Mesodermal cell (in vitro differentiated cells): Measurements from ENCODE around the gene PTPRG.

Source experiments
- H3K27ac ChIP-seq: 2 replicates; pipeline ENCODE4 v1.7.0; 2013; ENCODE audit warnings: mild to moderate bottlenecking, low read depth, low read length, moderate library complexity; ENCODE audit not compliant: severe bottlenecking
- H3K36me3 ChIP-seq: 2 replicates; pipeline ENCODE4 v1.7.1; 2013; ENCODE audit warnings: mild to moderate bottlenecking, low read length, moderate library complexity; ENCODE audit not compliant: control insufficient read depth, insufficient read depth
- H3K4me1 ChIP-seq: one replicate; pipeline ENCODE4 v1.7.1; 2013; ENCODE audit warnings: mild to moderate bottlenecking, low read length; ENCODE audit not compliant: insufficient read depth, control insufficient read depth, poor library complexity, severe bottlenecking
- H3K4me3 ChIP-seq: 2 replicates; pipeline ENCODE4 v1.7.0; 2013; ENCODE audit warnings: low read length, control low read depth, mild to moderate bottlenecking; ENCODE audit not compliant: insufficient read depth, poor library complexity, severe bottlenecking; ENCODE audit errors: extremely low read depth
- H3K9me3 ChIP-seq: 2 replicates; pipeline ENCODE4 v1.7.1; 2013; ENCODE audit warnings: mild to moderate bottlenecking, low read length, moderate library complexity; ENCODE audit not compliant: control insufficient read depth
- WGBS, 2 experiments: methylation state at CpG; one replicate each; pipeline ENCODE4 v1.1.5; 2013; ENCODE audit warnings: missing lambda C conversion rate in 2 of 2; ENCODE audit not compliant: insufficient coverage in 2 of 2; 5-methylcytosine and 5-hydroxymethylcytosine counted together

The PTPRG gene

DNA sequence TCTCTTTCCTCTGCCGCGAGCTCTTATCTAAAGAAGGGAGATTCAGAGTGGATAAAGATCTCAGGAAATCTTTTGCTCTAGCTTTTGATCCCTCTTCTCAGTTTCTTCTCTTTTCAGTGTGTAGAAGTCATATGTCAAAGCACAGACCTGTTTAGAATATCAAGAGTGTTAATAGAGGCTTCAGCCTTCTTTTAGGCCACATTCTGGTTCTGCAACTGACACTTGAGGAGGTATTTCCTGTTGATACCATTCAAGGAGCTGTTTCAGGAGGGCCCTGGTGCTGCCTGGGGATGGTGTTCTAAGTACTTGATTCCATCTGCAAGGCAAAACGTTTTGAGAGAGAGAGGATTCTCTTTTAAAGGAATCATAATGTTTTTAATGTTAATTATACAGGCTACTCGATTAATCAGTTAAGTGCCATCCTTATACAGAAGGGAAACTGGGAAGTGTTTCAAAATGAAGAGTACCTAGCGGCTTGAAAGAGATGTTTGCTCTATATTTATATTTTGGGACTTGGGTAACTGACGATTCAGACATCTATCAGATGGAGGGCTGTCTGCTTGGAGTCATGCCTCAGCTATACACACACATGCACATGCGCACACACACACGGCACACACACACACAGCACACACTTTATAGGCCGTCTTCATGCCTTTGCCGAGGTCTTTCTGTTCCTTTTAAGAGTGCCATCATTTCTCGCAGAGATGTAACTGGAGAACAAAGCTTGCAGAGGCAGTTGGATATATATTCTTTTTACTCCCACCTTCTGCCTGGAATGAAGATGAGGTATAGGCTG, 313.9 kb downstream of the PTPRG start:
- peaks cover 50% of the 10 kb centered on the region for H3K4me1 ChIP-seq
- WGBS, 2 experiments: 53 to 90% methylated on average over 2 to 3 of the region's 11 CpGs
- H3K4me3 ChIP-seq: no peak overlapping the region
- H3K27ac ChIP-seq: peak overlapping the region; percentile 69
- no peaks in the 10 kb centered on the region for H3K36me3 ChIP-seq
- no peaks in the 10 kb centered on the region for H3K9me3 ChIP-seq

DNA sequence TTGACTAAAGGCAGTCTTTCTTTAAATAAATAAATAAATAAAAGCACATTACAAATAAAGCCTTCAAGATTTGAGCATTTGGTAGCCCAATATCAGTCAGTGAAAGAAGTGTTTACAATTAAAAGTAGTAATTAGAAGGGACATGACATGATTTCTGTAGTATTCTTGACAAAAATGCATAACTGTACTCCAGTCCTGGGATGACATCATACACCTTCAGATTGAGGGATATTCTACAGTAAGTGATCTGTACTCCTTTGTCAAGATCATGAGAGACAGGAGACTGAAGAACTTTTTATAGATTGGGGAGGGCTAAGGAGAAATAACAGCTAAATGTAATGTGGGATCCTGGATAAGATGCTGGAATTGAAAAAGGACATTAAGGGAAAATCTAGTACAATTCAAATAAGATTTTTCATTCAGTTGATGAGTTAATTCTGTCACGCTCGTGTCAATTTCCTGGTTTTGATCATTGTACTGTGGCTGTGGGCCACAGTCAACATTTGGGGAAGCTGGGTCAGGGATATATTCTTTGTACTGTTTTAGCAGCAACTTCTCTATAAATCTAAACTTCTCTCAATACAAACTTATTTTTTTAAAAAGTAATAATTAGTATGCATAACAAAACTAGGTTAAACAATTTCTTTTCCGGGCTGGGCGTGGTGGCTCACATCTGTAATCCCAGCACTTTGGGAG, 314.8 kb downstream of the PTPRG start:
- 80 to 83% methylated on average over 1 to 2 of the region's 4 CpGs for WGBS, 2 experiments
- H3K4me1 ChIP-seq: peaks cover 50% of the 10 kb centered on the region
- H3K9me3 ChIP-seq: no peaks in the 10 kb centered on the region
- peak overlapping the region; percentile 69 for H3K27ac ChIP-seq
- H3K36me3 ChIP-seq: no peaks in the 10 kb centered on the region
- no peak overlapping the region for H3K4me3 ChIP-seq

- Histone ChIP-seq H3K27ac (no peak overlapping the region), H3K4me1 (peaks cover 52% of the 10 kb centered on the region), H3K36me3 (no peaks in the 10 kb centered on the region), H3K4me3 (no peak overlapping the region), H3K9me3 (no peaks in the 10 kb centered on the region)
- WGBS, 2 experiments: 71% methylated on average over 1 of the region's 2 CpGs; no CpG with 5 or more reads in 1 of the 2 experiments
Measured at GRCh38 chr3:61876797-61877196, 315.4 kb downstream of the PTPRG start.

- Histone ChIP-seq H3K4me1 (peaks cover 56% of the 10 kb centered on the region), H3K27ac (no peak overlapping the region), H3K4me3 (no peak overlapping the region), H3K36me3 (no peaks in the 10 kb centered on the region), H3K9me3 (no peaks in the 10 kb centered on the region)
- WGBS, 2 experiments: 73 to 100% methylated on average over 1 to 4 of the region's 6 CpGs
Measured at GRCh38 chr3:61877359-61878138, 316.2 kb downstream of the PTPRG start.

DNA sequence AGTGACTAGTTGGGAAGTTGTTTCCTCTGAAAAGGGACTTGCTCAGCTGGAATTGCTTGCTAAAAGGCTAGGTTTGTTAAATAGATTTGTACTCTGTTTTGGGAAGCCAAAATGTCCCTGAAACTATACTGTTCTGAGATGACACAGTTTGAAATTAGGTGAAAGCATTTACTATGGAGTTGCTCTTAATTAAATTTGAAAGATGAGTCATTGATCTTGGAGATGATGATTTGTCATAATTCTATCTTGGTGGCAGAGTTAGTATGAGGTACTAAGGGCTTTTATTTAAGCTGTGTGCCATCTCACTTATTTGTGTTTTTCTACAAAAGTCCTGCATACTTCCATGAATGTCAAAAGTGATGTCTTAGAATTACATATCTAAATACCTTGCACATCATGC, 320.9 kb downstream of the PTPRG start:
- no peak overlapping the region for H3K27ac ChIP-seq
- H3K4me1 ChIP-seq: peaks cover 21% of the 10 kb centered on the region
- no peaks in the 10 kb centered on the region for H3K36me3 ChIP-seq
- no peaks in the 10 kb centered on the region for H3K9me3 ChIP-seq
- H3K4me3 ChIP-seq: no peak overlapping the region

DNA sequence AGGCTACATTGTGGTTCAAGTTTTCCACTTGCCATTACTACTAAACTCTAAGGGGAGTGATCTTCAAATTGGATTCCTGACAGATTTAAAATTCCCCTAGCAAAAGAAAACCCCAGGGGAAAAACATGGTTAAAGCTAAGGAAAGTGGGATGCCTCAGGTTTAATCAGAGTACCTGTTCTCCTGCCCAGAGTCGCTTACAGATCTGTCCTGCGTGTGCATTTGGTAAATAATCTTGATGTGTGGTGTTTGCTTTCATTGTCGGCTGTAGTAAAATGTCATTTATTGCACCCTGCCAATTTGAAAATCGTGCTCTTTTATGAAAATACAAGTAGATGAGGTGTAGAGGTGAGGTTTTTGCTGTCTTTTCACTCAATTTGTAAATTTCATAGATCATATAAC, 323.4 kb downstream of the PTPRG start:
- WGBS, 2 experiments: 90 to 94% methylated on average over 3 to 4 of the region's 4 CpGs
- no peak overlapping the region for H3K4me3 ChIP-seq
- peaks cover 13% of the 10 kb centered on the region for H3K4me1 ChIP-seq

DNA sequence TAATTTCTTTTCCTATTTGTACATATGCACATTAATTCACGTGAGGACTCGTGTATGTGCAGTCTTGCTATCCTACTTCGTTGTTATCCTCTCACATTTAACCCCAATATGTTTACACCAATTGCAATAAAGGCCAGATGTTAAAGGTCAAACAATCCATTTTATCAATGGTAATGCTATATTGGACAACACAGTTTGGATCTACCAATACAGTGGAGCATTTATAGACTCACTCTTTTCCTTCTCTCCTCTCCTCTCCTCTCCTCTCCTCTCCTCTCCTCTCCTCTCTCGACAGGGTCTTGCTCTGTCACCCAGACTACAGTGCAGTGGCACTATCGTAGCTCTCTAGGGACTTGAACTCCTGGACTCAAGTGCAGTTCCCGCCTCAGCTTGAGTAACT, 324.0 kb downstream of the PTPRG start:
- 88 to 90% methylated on average over 5 of the region's 6 CpGs for WGBS, 2 experiments

More for the DNA sequence above, 323.4 kb downstream of the PTPRG start:
- no peak overlapping the region for H3K27ac ChIP-seq
- no peaks in the 10 kb centered on the region for H3K9me3 ChIP-seq
- H3K36me3 ChIP-seq: no peaks in the 10 kb centered on the region

DNA sequence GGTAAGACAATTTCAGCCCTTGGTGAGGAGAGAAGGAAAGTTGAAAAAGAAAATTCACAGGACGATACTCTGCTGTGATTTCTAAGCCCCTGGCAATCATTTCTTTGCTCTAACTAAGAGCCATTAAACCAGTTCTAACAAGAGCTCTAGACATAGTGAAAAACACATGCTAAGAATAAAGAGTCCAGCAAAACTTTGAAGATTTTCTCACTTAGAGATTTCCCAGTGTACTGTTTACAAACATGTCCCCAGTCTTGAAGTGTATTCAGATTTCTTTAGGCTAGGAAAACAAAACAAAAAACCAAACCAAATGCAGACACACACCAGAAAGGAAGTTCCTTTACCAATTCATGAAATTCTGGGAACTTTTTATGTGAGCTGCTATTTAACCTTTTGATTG, 325.8 kb downstream of the PTPRG start:
- Histone ChIP-seq H3K9me3 (no peaks in the 10 kb centered on the region), H3K27ac (no peak overlapping the region), H3K4me3 (no peak overlapping the region), H3K36me3 (no peaks in the 10 kb centered on the region), H3K4me1 (peaks cover 5% of the 10 kb centered on the region)
- 100% methylated on average over 1 of the region's 1 CpG; no CpG with 5 or more reads in 1 of the 2 experiments for WGBS, 2 experiments

More for the DNA sequence above, 324.0 kb downstream of the PTPRG start:
- H3K27ac ChIP-seq: no peak overlapping the region
- H3K9me3 ChIP-seq: no peaks in the 10 kb centered on the region
- H3K36me3 ChIP-seq: no peaks in the 10 kb centered on the region
- no peak overlapping the region for H3K4me3 ChIP-seq
- H3K4me1 ChIP-seq: peaks cover 13% of the 10 kb centered on the region

DNA sequence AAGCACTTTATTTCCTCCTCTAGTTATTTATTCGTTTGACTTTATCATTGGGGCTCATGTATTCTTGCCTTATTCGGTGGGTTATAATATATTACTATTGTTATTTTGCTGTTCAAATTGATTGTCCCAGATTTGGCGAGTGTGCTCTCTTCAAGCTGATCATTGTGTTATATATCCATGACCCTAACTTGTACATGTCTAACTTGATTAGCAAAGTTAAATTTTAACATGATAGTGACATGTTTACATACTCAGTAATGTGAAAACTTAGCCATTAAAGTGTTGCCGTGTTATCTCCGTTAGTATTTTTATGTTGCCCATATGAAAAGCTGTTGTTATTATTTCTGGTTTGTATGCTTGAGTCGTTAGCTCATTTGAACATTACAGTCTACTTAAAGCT, 327.9 kb downstream of the PTPRG start:
- Histone ChIP-seq H3K4me3 (no peak overlapping the region), H3K4me1 (no peaks in the 10 kb centered on the region), H3K27ac (no peak overlapping the region), H3K9me3 (no peaks in the 10 kb centered on the region), H3K36me3 (no peaks in the 10 kb centered on the region)
- 100% methylated on average over 2 of the region's 6 CpGs; no CpG with 5 or more reads in 1 of the 2 experiments for WGBS, 2 experiments

GRCh38 chr3:61890167-61890566, 328.8 kb downstream of the PTPRG start:
- Histone ChIP-seq H3K27ac (no peak overlapping the region), H3K9me3 (no peaks in the 10 kb centered on the region), H3K4me3 (no peak overlapping the region), H3K4me1 (peaks cover 3% of the 10 kb centered on the region), H3K36me3 (no peaks in the 10 kb centered on the region)
- no CpG with 5 or more reads among the region's 3 CpGs for WGBS, 2 experiments
